Measurements from ENCODE around the gene MRPL34. TPM values are rescaled to one million over a fixed set of nuclear protein-coding genes. Genes with fewer than 3 reads are reported as not detected.
A peak's percentile ranks its signal among the peaks of the same experiment; 100 is the strongest.
"Not testable (repeated sequence)": the region's sequence is repeated elsewhere in the genome, so short reads cannot be mapped to it uniquely, and the experiment has no call there.

The MRPL34 gene
- total RNA-seq, 1 donor from 2014 or later: 23.7 TPM

DNA sequence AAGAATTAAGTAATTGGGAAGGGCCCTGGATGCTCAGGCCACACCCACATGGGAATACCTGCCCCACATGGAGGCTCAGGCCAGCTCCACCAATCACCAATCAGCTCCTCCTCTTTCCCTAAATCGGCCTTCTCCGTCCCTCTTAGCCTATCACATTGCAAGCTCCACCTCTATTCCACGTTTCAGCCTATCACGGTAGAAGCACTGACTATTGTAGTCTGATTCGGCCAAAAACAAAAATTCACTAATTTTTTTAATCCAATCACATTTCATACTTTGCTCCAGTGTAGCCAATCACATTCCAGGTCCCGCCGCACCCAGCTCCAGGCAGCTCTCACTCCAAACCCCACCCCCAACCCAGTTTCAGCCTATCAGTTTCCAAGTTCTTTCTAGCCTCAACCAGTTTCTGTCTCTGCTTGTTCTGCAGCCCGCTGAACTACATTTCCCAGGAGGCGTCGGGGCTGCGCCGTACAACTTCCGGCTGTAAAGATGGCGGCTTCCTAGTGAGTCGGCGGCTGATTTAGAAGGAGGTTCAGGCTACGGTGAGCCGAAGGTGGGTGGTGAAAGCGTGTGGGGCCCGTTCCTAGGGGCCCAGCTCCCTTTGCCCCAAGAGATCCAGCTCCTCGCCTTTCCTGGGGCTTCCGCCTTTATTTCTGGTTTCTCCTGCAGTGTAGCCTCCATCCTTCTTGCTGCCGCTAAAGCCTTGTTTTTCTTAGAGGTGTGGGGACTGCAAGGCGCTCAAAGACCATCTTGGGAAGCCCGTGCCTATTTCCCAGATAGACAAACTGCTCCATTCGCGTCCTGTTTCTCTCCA, 38.5 kb upstream of the MRPL34 start, which contains the start of gene BABAM1:
Gene BABAM1, plus strand, starts transcription at position 469 of the 814 bp plus-strand sequence. CDS start 1,364 bp downstream, outside the sequence.
- FAIRE-seq (peak; percentile 62), DNase-seq (ENCODE audit: low read depth) (peak; percentile 99)
- TF ChIP-seq CTCF (IDR thresholded peaks at IDR 0.05; ENCODE audit: insufficient read depth, low read length, severe bottlenecking): no peak
- Histone ChIP-seq H3K27me3 (ENCODE audit: control insufficient read depth, insufficient read depth, low read length) (no peaks in the 10 kb centered on the region), H3K4me3 (ENCODE audit: low read depth, low read length) (peak within 1 kb of the TSS; percentile 73), H3K36me3 (ENCODE audit: control insufficient read depth, insufficient read depth, low read length) (peaks cover 11% of the 10 kb centered on the region)

- TF ChIP-seq CTCF (IDR thresholded peaks at IDR 0.05; ENCODE audit: insufficient read depth, low read length, severe bottlenecking): no peak
- peaks cover 15% of the 10 kb centered on the region for H3K36me3 ChIP-seq (ENCODE audit: control insufficient read depth, insufficient read depth, low read length)
- DNase-seq (ENCODE audit: low read depth) (no peak), FAIRE-seq (no peak)
- H3K27me3 ChIP-seq (ENCODE audit: control insufficient read depth, insufficient read depth, low read length): no peaks in the 10 kb centered on the region
- no peak overlapping the region for H3K4me3 ChIP-seq (ENCODE audit: low read depth, low read length)
Observed at GRCh38 chr19:17268754-17269153, 36.9 kb upstream of the MRPL34 start.

DNA sequence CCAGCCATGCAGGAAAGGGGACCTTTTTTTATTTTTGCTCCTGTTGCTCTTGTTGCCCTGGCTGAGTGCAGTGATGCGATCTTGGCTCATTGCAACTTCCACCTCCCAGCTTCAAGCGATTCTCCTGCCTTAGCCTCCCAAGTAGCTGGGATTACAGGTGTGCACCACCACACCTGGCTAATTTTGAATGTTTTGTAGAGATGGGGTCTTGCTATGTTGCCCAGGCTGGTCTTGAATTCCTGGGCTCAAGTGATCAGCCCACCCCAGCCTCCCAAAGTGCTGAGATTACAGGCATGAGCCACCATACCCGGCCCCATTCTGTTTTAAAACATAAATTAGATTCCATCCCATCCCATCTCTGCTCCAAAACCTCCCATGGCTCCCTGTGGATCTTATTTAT, 30.8 kb upstream of the MRPL34 start:
- not testable (repeated sequence) for H3K27me3 ChIP-seq (ENCODE audit: control insufficient read depth, insufficient read depth, low read length); FAIRE-seq; H3K4me3 ChIP-seq (ENCODE audit: low read depth, low read length); DNase-seq (ENCODE audit: low read depth)
- peaks cover 28% of the 10 kb centered on the region for H3K36me3 ChIP-seq (ENCODE audit: control insufficient read depth, insufficient read depth, low read length)

- H3K36me3 ChIP-seq (ENCODE audit: control insufficient read depth, insufficient read depth, low read length): peaks cover 26% of the 10 kb centered on the region
- no peak for FAIRE-seq
- H3K4me3 ChIP-seq (ENCODE audit: low read depth, low read length): no peak overlapping the region
- DNase-seq (ENCODE audit: low read depth): no peak
- H3K27me3 ChIP-seq (ENCODE audit: control insufficient read depth, insufficient read depth, low read length): no peaks in the 10 kb centered on the region
- TF ChIP-seq CTCF (IDR thresholded peaks at IDR 0.05; ENCODE audit: insufficient read depth, low read length, severe bottlenecking): no peak
Observed at GRCh38 chr19:17275441-17276175, 30.1 kb upstream of the MRPL34 start.

GRCh38 chr19:17279436-17279835, 26.2 kb upstream of the MRPL34 start:
- DNase-seq (ENCODE audit: low read depth): no peak
- Histone ChIP-seq H3K27me3 (ENCODE audit: control insufficient read depth, insufficient read depth, low read length) (no peaks in the 10 kb centered on the region), H3K4me3 (ENCODE audit: low read depth, low read length) (no peak overlapping the region), H3K36me3 (ENCODE audit: control insufficient read depth, insufficient read depth, low read length) (peaks cover 11% of the 10 kb centered on the region)
- TF ChIP-seq CTCF (IDR thresholded peaks at IDR 0.05; ENCODE audit: insufficient read depth, low read length, severe bottlenecking): no peak
- FAIRE-seq: no peak

Data from bronchial epithelial cell (primary cell).